Fibroblast of lung (primary cell): ENCODE data around the gene KIF20B.

Experiments used
- EZH2 ChIP-seq: IDR thresholded peaks from 2 replicates; pipeline ENCODE4 v1.5.1; 2012; ENCODE audit warnings: low read length, control low read depth, mild to moderate bottlenecking; ENCODE audit errors: missing control alignments
- TF ChIP-seq, protein P1 (sequence below), 2 donors: IDR thresholded peaks in 1 of 2; conservative IDR thresholded peaks in 1 of 2; 1 replicate in 1 of 2; 2 replicates in 1 of 2; pipeline ENCODE4 v1.5.1; 2011 to 2012; ENCODE audit warnings: low read length in 2 of 2, control low read depth in 1 of 2, inconsistent platforms in 1 of 2, low read depth in 1 of 2, mild to moderate bottlenecking in 1 of 2

DNA sequence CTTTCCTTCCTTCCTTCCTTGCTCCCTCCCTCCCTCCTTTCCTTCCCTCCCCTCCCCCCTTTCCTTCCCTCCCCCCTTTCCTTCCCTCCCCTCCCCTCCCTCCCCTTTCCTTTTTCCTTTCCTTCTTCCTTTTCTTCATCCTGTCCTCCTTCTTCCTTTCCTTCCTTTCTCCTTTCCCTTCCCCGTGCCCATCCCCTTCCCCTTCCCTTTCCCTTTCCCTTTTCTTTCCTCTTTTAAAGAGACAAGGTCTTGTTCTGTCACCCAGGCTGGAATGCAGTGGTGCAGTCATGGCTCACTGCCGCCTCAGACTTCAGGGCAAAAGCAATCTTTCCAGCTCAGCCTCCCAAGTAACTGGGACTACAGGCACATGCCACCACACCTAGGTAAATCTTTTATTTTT lies 54.0 kb downstream of the KIF20B start:
- TF ChIP-seq EZH2: no peak
- TF ChIP-seq, protein P1, sequence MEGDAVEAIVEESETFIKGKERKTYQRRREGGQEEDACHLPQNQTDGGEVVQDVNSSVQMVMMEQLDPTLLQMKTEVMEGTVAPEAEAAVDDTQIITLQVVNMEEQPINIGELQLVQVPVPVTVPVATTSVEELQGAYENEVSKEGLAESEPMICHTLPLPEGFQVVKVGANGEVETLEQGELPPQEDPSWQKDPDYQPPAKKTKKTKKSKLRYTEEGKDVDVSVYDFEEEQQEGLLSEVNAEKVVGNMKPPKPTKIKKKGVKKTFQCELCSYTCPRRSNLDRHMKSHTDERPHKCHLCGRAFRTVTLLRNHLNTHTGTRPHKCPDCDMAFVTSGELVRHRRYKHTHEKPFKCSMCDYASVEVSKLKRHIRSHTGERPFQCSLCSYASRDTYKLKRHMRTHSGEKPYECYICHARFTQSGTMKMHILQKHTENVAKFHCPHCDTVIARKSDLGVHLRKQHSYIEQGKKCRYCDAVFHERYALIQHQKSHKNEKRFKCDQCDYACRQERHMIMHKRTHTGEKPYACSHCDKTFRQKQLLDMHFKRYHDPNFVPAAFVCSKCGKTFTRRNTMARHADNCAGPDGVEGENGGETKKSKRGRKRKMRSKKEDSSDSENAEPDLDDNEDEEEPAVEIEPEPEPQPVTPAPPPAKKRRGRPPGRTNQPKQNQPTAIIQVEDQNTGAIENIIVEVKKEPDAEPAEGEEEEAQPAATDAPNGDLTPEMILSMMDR (conservative IDR thresholded peaks at IDR 0.05 in 1 of 2, IDR thresholded peaks at IDR 0.05 in 1 of 2; ENCODE audit: low read depth in 1 of 2, low read length in 2 of 2): no peak
